KMS-11 (cell line): ENCODE data around the gene EIF2B4.

Experiments used
- H2AFZ ChIP-seq: fragments of 200-600 bp; sonication (generic); 2 replicates; pipeline ENCODE4 v1.6.1; 2016; ENCODE audit warnings: antibody characterized with exemption, mixed run types, low read depth
- H3K27ac ChIP-seq: fragments of 200-600 bp; sonication (generic); 2 replicates; pipeline ENCODE4 v1.6.1; 2016; ENCODE audit warnings: mild to moderate bottlenecking, mixed run types
- H3K27me3 ChIP-seq: fragments of 200-600 bp; sonication (generic); 2 replicates; pipeline ENCODE4 v1.6.1; 2017; ENCODE audit warnings: mild to moderate bottlenecking, low read depth, mixed run types, moderate library complexity; ENCODE audit not compliant: insufficient read depth
- H3K36me3 ChIP-seq: fragments of 200-600 bp; sonication (generic); 2 replicates; pipeline ENCODE4 v1.6.1; 2017; ENCODE audit warnings: mild to moderate bottlenecking, mixed run types; ENCODE audit not compliant: insufficient read depth
- H3K4me1 ChIP-seq: fragments of 200-600 bp; sonication (generic); 2 replicates; pipeline ENCODE4 v1.6.1; 2016; ENCODE audit warnings: mild to moderate bottlenecking, low read depth, mixed run types; ENCODE audit not compliant: poor library complexity, severe bottlenecking
- H3K4me2 ChIP-seq: fragments of 200-600 bp; sonication (generic); 2 replicates; pipeline ENCODE4 v1.7.0; 2016; ENCODE audit warnings: mild to moderate bottlenecking, mixed run types
- H3K4me3 ChIP-seq: fragments of 200-600 bp; sonication (generic); IDR thresholded peaks from 2 replicates; pipeline ENCODE4 v1.6.1; 2017; ENCODE audit warnings: low read depth, low read length, mixed read lengths; ENCODE audit not compliant: insufficient read depth
- H3K79me2 ChIP-seq: fragments of 200-600 bp; sonication (generic); 2 replicates; pipeline ENCODE4 v1.6.1; 2016; ENCODE audit warnings: low read depth, mixed run types; ENCODE audit not compliant: insufficient read depth
- H3K9ac ChIP-seq: fragments of 200-600 bp; sonication (generic); 2 replicates; pipeline ENCODE4 v1.6.1; 2016; ENCODE audit warnings: mild to moderate bottlenecking, mixed run types
- H4K20me1 ChIP-seq: fragments of 200-600 bp; sonication (generic); 2 replicates; pipeline ENCODE4 v1.6.1; 2016; ENCODE audit warnings: mild to moderate bottlenecking, mixed run types; ENCODE audit not compliant: insufficient read depth
- CTCF ChIP-seq: fragments of 200-600 bp; sonication (generic); conservative IDR thresholded peaks from 2 replicates; pipeline ENCODE4 v1.6.1; 2017; ENCODE audit warnings: low read depth, mild to moderate bottlenecking, antibody characterized with exemption, low read length, moderate library complexity, mixed read lengths

Gene EIF2B4

GRCh38 chr2:27380626-27381545 lies 10.7 kb upstream of the EIF2B4 start, which contains the start of gene ZNF513:
ZNF513 (minus strand) TSS chr2:27380734; CDS start chr2:27380526, 208 bp downstream.
- H3K79me2 ChIP-seq, result 0 out of 2 replicates have a peak, but pooled peaks cover 5% of the 10 kb centered on the region
- H3K4me3 ChIP-seq, result no peak within 1 kb of the TSS
- no peaks in the 10 kb centered on the region for H4K20me1 ChIP-seq
- H3K4me1 ChIP-seq, result no peaks in the 10 kb centered on the region
- H2AFZ ChIP-seq, result no peak within 1 kb of the TSS
- TF ChIP-seq CTCF, result no peak
- no peaks in the 10 kb centered on the region for H3K27me3 ChIP-seq
- peak within 1 kb of the TSS; percentile 31 for H3K4me2 ChIP-seq
- H3K27ac ChIP-seq, result no peak within 1 kb of the TSS; the same call in 1 of the 2 replicates
- peaks cover 16% of the 10 kb centered on the region; the same call in 1 of the 2 replicates for H3K36me3 ChIP-seq
- no peak within 1 kb of the TSS; the same call in 1 of the 2 replicates for H3K9ac ChIP-seq

GRCh38 chr2:27379836-27380625 lies 9.9 kb upstream of the EIF2B4 start:
- no peak overlapping the region for H2AFZ ChIP-seq

GRCh38 chr2:27379383-27379835 lies 9.3 kb upstream of the EIF2B4 start:
- Histone ChIP-seq H2AFZ (no peak overlapping the region), H3K9ac (no peak overlapping the region), H3K36me3 (peaks cover 10% of the 10 kb centered on the region; the same call in 1 of the 2 replicates), H3K79me2 (no peaks in the 10 kb centered on the region), H3K27me3 (no peaks in the 10 kb centered on the region), H3K27ac (no peak overlapping the region; the same call in 1 of the 2 replicates), H4K20me1 (no peaks in the 10 kb centered on the region), H3K4me2 (no peak overlapping the region), H3K4me1 (no peaks in the 10 kb centered on the region), H3K4me3 (no peak overlapping the region)
- TF ChIP-seq CTCF, result no peak

More at GRCh38 chr2:27379836-27380625, 9.9 kb upstream of the EIF2B4 start:
- H3K27ac ChIP-seq, result no peak overlapping the region
- H3K36me3 ChIP-seq, result peaks cover 16% of the 10 kb centered on the region; the same call in 1 of the 2 replicates
- no peaks in the 10 kb centered on the region for H3K79me2 ChIP-seq
- TF ChIP-seq CTCF, result no peak
- no peaks in the 10 kb centered on the region for H3K27me3 ChIP-seq
- H3K4me3 ChIP-seq, result no peak overlapping the region
- H3K9ac ChIP-seq, result no peak overlapping the region; the same call in 1 of the 2 replicates
- no peaks in the 10 kb centered on the region for H3K4me1 ChIP-seq
- H3K4me2 ChIP-seq, result peak overlapping the region; percentile 31
- H4K20me1 ChIP-seq, result no peaks in the 10 kb centered on the region

- Histone ChIP-seq H3K4me2 (no peak overlapping the region), H3K9ac (no peak overlapping the region), H3K4me1 (no peaks in the 10 kb centered on the region), H3K27ac (no peak overlapping the region), H3K79me2 (no peaks in the 10 kb centered on the region), H3K27me3 (no peaks in the 10 kb centered on the region), H4K20me1 (no peaks in the 10 kb centered on the region), H3K4me3 (no peak overlapping the region), H2AFZ (no peak overlapping the region), H3K36me3 (peaks cover 9% of the 10 kb centered on the region; the same call in 1 of the 2 replicates)
- TF ChIP-seq CTCF, result no peak
Measured at GRCh38 chr2:27378809-27379290, 8.7 kb upstream of the EIF2B4 start.
